ENCODE measurements around the gene ELK4. TPM values are rescaled to one million over a fixed set of nuclear protein-coding genes. Genes with fewer than 3 reads are reported as not detected.
"Not testable (repeated sequence)": the region's sequence is repeated elsewhere in the genome, so short reads cannot be mapped to it uniquely, and the experiment has no call there.

Gene ELK4
- total RNA-seq, 2 experiments from 2014 or later, result 71.0 to 76.9 TPM

- no peak for DNase-seq
- Mint-ChIP-seq H3K27me3 (no peaks in the 10 kb centered on the region), H3K27ac (no peak overlapping the region), H3K36me3 (no peaks in the 10 kb centered on the region), H3K4me3 (no peak overlapping the region), H3K4me1 (no peaks in the 10 kb centered on the region), H3K9me3 (no peaks in the 10 kb centered on the region)
Measured at GRCh38 chr1:205650241-205650640, 18.4 kb upstream of the ELK4 start.

- H3K27ac Mint-ChIP-seq, result no peak overlapping the region
- no peak for DNase-seq
- H3K27me3 Mint-ChIP-seq, result no peaks in the 10 kb centered on the region
- no peaks in the 10 kb centered on the region for H3K4me1 Mint-ChIP-seq
- H3K9me3 Mint-ChIP-seq, result no peaks in the 10 kb centered on the region
- H3K4me3 Mint-ChIP-seq, result no peak overlapping the region
- H3K36me3 Mint-ChIP-seq, result no peaks in the 10 kb centered on the region
Measured at GRCh38 chr1:205645519-205645918, 13.7 kb upstream of the ELK4 start.

- Mint-ChIP-seq H3K4me1 (no peaks in the 10 kb centered on the region), H3K36me3 (no peaks in the 10 kb centered on the region), H3K4me3 (no peak overlapping the region), H3K9me3 (no peaks in the 10 kb centered on the region), H3K27me3 (no peaks in the 10 kb centered on the region), H3K27ac (no peak overlapping the region)
- no peak for DNase-seq
Measured at GRCh38 chr1:205642679-205643307, 11.0 kb upstream of the ELK4 start.

- no peak overlapping the region for H3K4me3 Mint-ChIP-seq
- H3K9me3 Mint-ChIP-seq, result no peaks in the 10 kb centered on the region
- no peaks in the 10 kb centered on the region for H3K27me3 Mint-ChIP-seq
- no peak overlapping the region for H3K27ac Mint-ChIP-seq
- H3K4me1 Mint-ChIP-seq, result no peaks in the 10 kb centered on the region
- DNase-seq, result no peak
- H3K36me3 Mint-ChIP-seq, result no peaks in the 10 kb centered on the region
Measured at GRCh38 chr1:205639567-205639966, 7.8 kb upstream of the ELK4 start.

GRCh38 chr1:205637854-205638468 is 6.2 kb upstream of the ELK4 start:
- Mint-ChIP-seq H3K27ac (no peak overlapping the region), H3K9me3 (no peaks in the 10 kb centered on the region), H3K27me3 (no peaks in the 10 kb centered on the region), H3K4me3 (no peak overlapping the region), H3K4me1 (peaks cover 2% of the 10 kb centered on the region), H3K36me3 (no peaks in the 10 kb centered on the region)
- no peak for DNase-seq

- Mint-ChIP-seq H3K27ac (no peak overlapping the region), H3K4me3 (no peak overlapping the region), H3K4me1 (peaks cover 9% of the 10 kb centered on the region), H3K36me3 (no peaks in the 10 kb centered on the region), H3K27me3 (no peaks in the 10 kb centered on the region), H3K9me3 (no peaks in the 10 kb centered on the region)
- DNase-seq, result no peak
Measured at GRCh38 chr1:205636732-205637131, 4.9 kb upstream of the ELK4 start.

- H3K4me1 Mint-ChIP-seq, H3K4me3 Mint-ChIP-seq, H3K36me3 Mint-ChIP-seq, H3K27me3 Mint-ChIP-seq, H3K27ac Mint-ChIP-seq, DNase-seq, H3K9me3 Mint-ChIP-seq: not testable (repeated sequence)
Measured at GRCh38 chr1:205636138-205636530, 4.3 kb upstream of the ELK4 start.

GRCh38 chr1:205633421-205633976 is 1.7 kb upstream of the ELK4 start:
- Mint-ChIP-seq H3K36me3 (peaks cover 20% of the 10 kb centered on the region), H3K27me3 (peaks cover 2% of the 10 kb centered on the region), H3K4me3 (no peak overlapping the region), H3K27ac (no peak overlapping the region), H3K4me1 (peaks cover 22% of the 10 kb centered on the region), H3K9me3 (no peaks in the 10 kb centered on the region)
- DNase-seq, result no peak

- Mint-ChIP-seq H3K27ac (peak overlapping the region; percentile 85), H3K27me3 (peaks cover 2% of the 10 kb centered on the region), H3K4me3 (peak overlapping the region; percentile 81), H3K4me1 (peaks cover 29% of the 10 kb centered on the region), H3K9me3 (no peaks in the 10 kb centered on the region), H3K36me3 (peaks cover 25% of the 10 kb centered on the region)
- no peak for DNase-seq
Measured at GRCh38 chr1:205632669-205633169, 908 bp upstream of the ELK4 start.

- peak; percentile 88 for DNase-seq
- peaks cover 37% of the 10 kb centered on the region for H3K36me3 Mint-ChIP-seq
- peak overlapping the region; percentile 92 for H3K4me3 Mint-ChIP-seq
- H3K27me3 Mint-ChIP-seq, result peaks cover 2% of the 10 kb centered on the region
- peaks cover 45% of the 10 kb centered on the region for H3K4me1 Mint-ChIP-seq
- H3K27ac Mint-ChIP-seq, result peak overlapping the region; percentile 97
- no peaks in the 10 kb centered on the region for H3K9me3 Mint-ChIP-seq
Measured at GRCh38 chr1:205631010-205631767, 622 bp downstream of the ELK4 start.

- Mint-ChIP-seq H3K9me3 (no peaks in the 10 kb centered on the region), H3K4me3 (peak overlapping the region; percentile 92), H3K27ac (peak overlapping the region; percentile 97), H3K27me3 (peaks cover 2% of the 10 kb centered on the region), H3K36me3 (peaks cover 42% of the 10 kb centered on the region), H3K4me1 (peaks cover 50% of the 10 kb centered on the region)
- no peak for DNase-seq
Measured at GRCh38 chr1:205630651-205631009, 1.2 kb downstream of the ELK4 start.

- H3K4me3 Mint-ChIP-seq, result peak overlapping the region; percentile 92
- H3K36me3 Mint-ChIP-seq, result peaks cover 43% of the 10 kb centered on the region
- H3K9me3 Mint-ChIP-seq, result no peaks in the 10 kb centered on the region
- H3K4me1 Mint-ChIP-seq, result peaks cover 53% of the 10 kb centered on the region
- H3K27ac Mint-ChIP-seq, result peak overlapping the region; percentile 97
- DNase-seq, result no peak
- peaks cover 2% of the 10 kb centered on the region for H3K27me3 Mint-ChIP-seq
Measured at GRCh38 chr1:205630241-205630640, 1.6 kb downstream of the ELK4 start.

GRCh38 chr1:205629751-205630150 is 2.1 kb downstream of the ELK4 start:
- peaks cover 48% of the 10 kb centered on the region for H3K36me3 Mint-ChIP-seq

GRCh38 chr1:205627956-205628355 is 3.9 kb downstream of the ELK4 start:
- peak overlapping the region; percentile 51 for H3K27ac Mint-ChIP-seq
- DNase-seq, result no peak
- peaks cover 65% of the 10 kb centered on the region for H3K4me1 Mint-ChIP-seq
- H3K27me3 Mint-ChIP-seq, result peaks cover 2% of the 10 kb centered on the region
- H3K36me3 Mint-ChIP-seq, result peaks cover 50% of the 10 kb centered on the region
- H3K9me3 Mint-ChIP-seq, result no peaks in the 10 kb centered on the region
- peak overlapping the region; percentile 37 for H3K4me3 Mint-ChIP-seq

More at GRCh38 chr1:205629751-205630150, 2.1 kb downstream of the ELK4 start:
- no peaks in the 10 kb centered on the region for H3K9me3 Mint-ChIP-seq
- peak overlapping the region; percentile 97 for H3K27ac Mint-ChIP-seq
- peak overlapping the region; percentile 92 for H3K4me3 Mint-ChIP-seq
- H3K4me1 Mint-ChIP-seq, result peaks cover 58% of the 10 kb centered on the region
- DNase-seq, result no peak
- H3K27me3 Mint-ChIP-seq, result peaks cover 2% of the 10 kb centered on the region

- Mint-ChIP-seq H3K27me3 (peaks cover 2% of the 10 kb centered on the region), H3K9me3 (no peaks in the 10 kb centered on the region), H3K27ac (peak overlapping the region; percentile 79), H3K36me3 (peaks cover 51% of the 10 kb centered on the region), H3K4me3 (no peak overlapping the region), H3K4me1 (peaks cover 57% of the 10 kb centered on the region)
- no peak for DNase-seq
Measured at GRCh38 chr1:205626216-205626615, 5.6 kb downstream of the ELK4 start.

Measured in activated naive CD8-positive, alpha-beta T cell treated with anti-CD3 and anti-CD28 coated beads for 36 hours (primary cell).